ENCODE data around the gene TH. TPM values are rescaled to one million over a fixed set of nuclear protein-coding genes. Genes with fewer than 3 reads are reported as not detected.

The TH gene
- total and polyA plus RNA-seq, 2 donors from 2014 or later: not detected

GRCh38 chr11:2205214-2205720 is 33.7 kb upstream of the TH start:
- DNase-seq: peak in 2 of 5 donors; percentile 1 to 58
- Histone ChIP-seq H3K27ac (ENCODE audit: low read depth in 2 of 2, low read length in 2 of 2) (no peak overlapping the region), H3K4me3 (ENCODE audit: low read length in 3 of 3) (no peak overlapping the region), H3K4me1 (ENCODE audit: control insufficient read depth in 2 of 3, insufficient read depth in 2 of 3, low read depth in 1 of 3, low read length in 3 of 3) (peaks cover 0 to 16% (median 3%) of the 10 kb centered on the region in 3 donors), H3K36me3 (ENCODE audit: control insufficient read depth in 2 of 3, insufficient read depth in 3 of 3, low read length in 3 of 3) (no peaks in the 10 kb centered on the region), H3K9me3 (ENCODE audit: control insufficient read depth in 2 of 3, insufficient read depth in 1 of 3, low read length in 3 of 3) (no peaks in the 10 kb centered on the region), H3K27me3 (ENCODE audit: control insufficient read depth, insufficient read depth, low read length) (no peaks in the 10 kb centered on the region), H3K9ac (ENCODE audit: low read length in 3 of 3) (no peak overlapping the region)
- no peak for TF ChIP-seq CTCF (IDR thresholded peaks at IDR 0.05; ENCODE audit: borderline replicate concordance, extremely low read depth, insufficient read depth)
- intact Hi-C loops (cut with DNase I): no loop called here
- FAIRE-seq: no peak

GRCh38 chr11:2204361-2205213 is 33.0 kb upstream of the TH start:
- intact Hi-C loops (cut with DNase I): no loop called here
- no peak overlapping the region for H3K9ac ChIP-seq (ENCODE audit: low read length in 3 of 3)

DNA sequence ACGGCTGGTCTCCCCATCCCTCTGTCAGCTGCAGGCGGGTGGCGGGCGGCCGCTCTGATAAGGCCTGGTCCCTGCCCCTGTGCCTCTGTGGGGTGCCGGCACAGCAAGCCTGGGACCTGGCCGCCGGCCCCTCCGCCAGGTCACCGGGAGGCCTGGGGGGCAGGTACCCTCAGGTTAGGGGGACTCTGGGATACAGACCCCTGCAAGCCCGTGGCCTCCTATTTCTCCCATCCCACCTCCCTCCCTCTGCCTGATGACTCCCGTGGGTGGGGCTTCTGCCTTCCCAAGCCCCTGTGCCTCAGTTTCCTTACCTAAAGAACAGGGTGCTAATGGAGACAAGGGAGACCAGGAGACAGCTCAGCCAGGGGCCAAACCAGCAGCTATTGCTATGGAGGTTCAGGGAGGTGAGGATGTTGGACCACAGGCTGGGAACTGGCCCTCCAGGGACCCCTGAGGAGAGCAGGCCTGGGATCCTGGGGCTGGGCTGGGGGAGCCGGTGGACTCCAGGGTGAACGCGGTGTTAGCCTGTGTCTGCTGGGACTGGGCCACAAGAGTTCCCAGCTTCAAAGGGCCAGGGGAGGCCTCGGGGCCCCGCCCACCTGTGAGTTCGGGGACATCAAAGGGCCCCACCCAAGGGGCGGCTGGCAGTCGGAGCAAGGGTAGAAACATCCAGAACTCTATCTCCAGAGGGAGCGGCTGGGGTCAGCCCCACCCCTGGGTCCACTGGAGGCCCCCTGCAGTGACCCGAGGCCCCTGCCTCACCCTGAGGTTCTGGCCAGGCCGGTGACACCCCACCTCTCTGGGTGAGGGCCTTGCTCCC is 32.0 kb upstream of the TH start:
- Histone ChIP-seq H3K4me3 (ENCODE audit: low read length in 3 of 3) (no peak overlapping the region), H3K9me3 (ENCODE audit: control insufficient read depth in 2 of 3, insufficient read depth in 1 of 3, low read length in 3 of 3) (no peaks in the 10 kb centered on the region), H3K36me3 (ENCODE audit: control insufficient read depth in 2 of 3, insufficient read depth in 3 of 3, low read length in 3 of 3) (no peaks in the 10 kb centered on the region), H3K4me1 (ENCODE audit: control insufficient read depth in 2 of 3, insufficient read depth in 2 of 3, low read depth in 1 of 3, low read length in 3 of 3) (peaks cover 0 to 13% (median 3%) of the 10 kb centered on the region in 3 donors), H3K9ac (ENCODE audit: low read length in 3 of 3) (no peak overlapping the region), H3K27ac (ENCODE audit: low read depth in 2 of 2, low read length in 2 of 2) (no peak overlapping the region), H3K27me3 (ENCODE audit: control insufficient read depth, insufficient read depth, low read length) (no peaks in the 10 kb centered on the region)
- FAIRE-seq (no peak), DNase-seq (peak in 2 of 5 donors; percentile 53 to 76)
- intact Hi-C loops (cut with DNase I): no loop called here
- no peak for TF ChIP-seq CTCF (IDR thresholded peaks at IDR 0.05; ENCODE audit: borderline replicate concordance, extremely low read depth, insufficient read depth)

More at GRCh38 chr11:2204361-2205213, 33.0 kb upstream of the TH start:
- Histone ChIP-seq H3K4me1 (ENCODE audit: control insufficient read depth in 2 of 3, insufficient read depth in 2 of 3, low read depth in 1 of 3, low read length in 3 of 3) (peaks cover 0 to 13% (median 3%) of the 10 kb centered on the region in 3 donors), H3K27ac (ENCODE audit: low read depth in 2 of 2, low read length in 2 of 2) (no peak overlapping the region), H3K9me3 (ENCODE audit: control insufficient read depth in 2 of 3, insufficient read depth in 1 of 3, low read length in 3 of 3) (no peaks in the 10 kb centered on the region), H3K27me3 (ENCODE audit: control insufficient read depth, insufficient read depth, low read length) (no peaks in the 10 kb centered on the region), H3K36me3 (ENCODE audit: control insufficient read depth in 2 of 3, insufficient read depth in 3 of 3, low read length in 3 of 3) (no peaks in the 10 kb centered on the region), H3K4me3 (ENCODE audit: low read length in 3 of 3) (no peak overlapping the region)
- DNase-seq (peak in 2 of 5 donors; percentile 11 to 58), FAIRE-seq (no peak)
- TF ChIP-seq CTCF (IDR thresholded peaks at IDR 0.05; ENCODE audit: borderline replicate concordance, extremely low read depth, insufficient read depth): no peak
